ENCODE measurements around the gene RYR1. TPM values are rescaled to one million over a fixed set of nuclear protein-coding genes. Genes with fewer than 3 reads are reported as not detected.
A peak's percentile ranks its signal among the peaks of the same experiment; 100 is the strongest.

Gene RYR1
- total and polyA plus RNA-seq, 2 of the 8 experiments (the other 6 are each of a cell fraction or from before 2014, with no cell fraction given) = 5.8 to 11.8 TPM

DNA sequence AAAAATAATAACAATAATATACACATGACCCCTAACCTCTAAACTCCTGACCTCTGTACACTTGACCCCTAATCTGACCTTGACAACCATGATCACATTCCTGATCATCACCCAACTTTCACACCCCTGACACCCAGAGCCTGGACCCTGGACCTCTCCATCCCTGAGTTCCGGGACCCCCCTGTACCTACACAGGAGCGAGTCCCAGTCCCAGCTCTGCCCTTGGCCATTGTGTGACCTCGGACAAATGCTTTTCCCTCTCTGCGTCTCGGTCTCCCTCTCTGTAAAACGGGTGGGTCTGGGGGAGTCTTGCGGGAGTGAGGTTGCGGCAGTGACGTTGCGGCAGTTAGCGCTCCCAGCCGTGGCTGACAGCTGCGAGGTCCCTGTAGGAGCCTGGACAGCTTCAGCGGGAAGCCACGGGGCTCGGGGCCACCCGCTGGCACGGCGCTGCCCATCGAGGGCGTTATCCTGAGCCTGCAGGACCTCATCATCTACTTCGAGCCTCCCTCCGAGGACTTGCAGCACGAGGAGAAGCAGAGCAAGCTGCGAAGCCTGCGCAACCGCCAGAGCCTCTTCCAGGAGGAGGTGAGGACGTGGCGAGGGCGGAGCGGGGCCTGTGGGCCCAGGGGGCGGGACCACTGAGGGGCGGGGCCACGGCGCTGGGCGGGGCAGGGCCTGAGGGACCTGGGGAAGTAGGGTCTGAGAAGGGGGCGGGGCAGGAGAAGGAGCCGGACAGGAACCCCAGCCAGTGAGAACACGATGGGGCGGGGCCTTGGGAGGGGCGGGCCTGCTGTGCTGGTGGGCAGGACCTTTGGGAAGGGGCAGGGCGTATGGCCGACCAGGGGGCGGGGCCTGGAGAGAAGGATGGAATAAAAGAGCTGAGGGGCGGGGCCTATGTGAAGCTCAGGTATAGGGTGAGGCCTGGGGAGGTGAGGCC lies 19.2 kb downstream of the RYR1 start:
- H3K18ac ChIP-seq (ENCODE audit: extremely low read depth, low read length) = peak overlapping the region; percentile 83

More for the DNA sequence above, 19.2 kb downstream of the RYR1 start:
- H3K79me2 ChIP-seq (ENCODE audit: control insufficient read depth in 1 of 2, insufficient read depth in 2 of 2, low read length in 2 of 2) = no peaks in the 10 kb centered on the region
- H2BK15ac ChIP-seq (ENCODE audit: low read length) = peak overlapping the region; percentile 72; the same call in 1 of the 2 replicates
- H3K36me3 ChIP-seq (ENCODE audit: control insufficient read depth in 2 of 4, insufficient read depth in 4 of 4, low read length in 3 of 4) = peaks cover 9 to 25% (median 16%) of the 10 kb centered on the region in 4 experiments; a peak in 6 of 8 replicates
- H2BK120ac ChIP-seq (replicated peaks; ENCODE audit: low read depth, low read length) = no peak overlapping the region
- H3K23ac ChIP-seq (ENCODE audit: insufficient read length) = no peak overlapping the region
- no peak overlapping the region for H3K27ac ChIP-seq (ENCODE audit: low read depth, low read length)
- H3K79me1 ChIP-seq (ENCODE audit: low read depth, low read length) = no peaks in the 10 kb centered on the region; the same call in 1 of the 2 replicates
- peak overlapping the region; percentile 91 for H4K8ac ChIP-seq (ENCODE audit: extremely low read depth, insufficient read depth, low read length)
- FAIRE-seq = peak; percentile 36
- ChIA-PET POLR2A (ENCODE audit: partially characterized antibody) (interaction anchor here (0.6 to 2.0 kb wide), 14 partner anchors 11 to 282 kb away, joined by 3 to 7 read pairs (median 4); partner anchors contain the start of genes FAM98C and PSMD8), CTCF (ENCODE audit: partially characterized antibody) (interaction anchor here (0.6 to 3.1 kb wide), 6 partner anchors 12 to 108 kb away, joined by 3 to 22 read pairs (median 4); partner anchors contain the start of gene FAM98C)
- H3K27me3 ChIP-seq (replicated peaks in 1 of 4; ENCODE audit: control insufficient read depth in 3 of 4, extremely low read depth in 1 of 4, insufficient read depth in 3 of 4, low read length in 3 of 4) = no peaks in the 10 kb centered on the region
- no peak overlapping the region for H2AFZ ChIP-seq (ENCODE audit: low read length)
- no peak for TF ChIP-seq POU5F1 (IDR thresholded peaks at IDR 0.05; ENCODE audit: low read depth, low read length)
- TF ChIP-seq SP4 (IDR thresholded peaks at IDR 0.05; ENCODE audit: low read length) = peak; percentile 93
- TF ChIP-seq, protein P1, sequence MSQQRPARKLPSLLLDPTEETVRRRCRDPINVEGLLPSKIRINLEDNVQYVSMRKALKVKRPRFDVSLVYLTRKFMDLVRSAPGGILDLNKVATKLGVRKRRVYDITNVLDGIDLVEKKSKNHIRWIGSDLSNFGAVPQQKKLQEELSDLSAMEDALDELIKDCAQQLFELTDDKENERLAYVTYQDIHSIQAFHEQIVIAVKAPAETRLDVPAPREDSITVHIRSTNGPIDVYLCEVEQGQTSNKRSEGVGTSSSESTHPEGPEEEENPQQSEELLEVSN (IDR thresholded peaks at IDR 0.05) = peak; percentile 90
- TF ChIP-seq, protein P2, sequence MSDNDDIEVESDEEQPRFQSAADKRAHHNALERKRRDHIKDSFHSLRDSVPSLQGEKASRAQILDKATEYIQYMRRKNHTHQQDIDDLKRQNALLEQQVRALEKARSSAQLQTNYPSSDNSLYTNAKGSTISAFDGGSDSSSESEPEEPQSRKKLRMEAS (IDR thresholded peaks at IDR 0.05) = peak; percentile 96
- 0 out of 2 replicates have a peak, but pooled peaks have one; percentile 16 for TF ChIP-seq TBP (IDR thresholded peaks at IDR 0.05; ENCODE audit: low read depth, low read length)
- TF ChIP-seq SP1 (IDR thresholded peaks at IDR 0.05; ENCODE audit: low read depth, low read length) = peak; percentile 27; the same call in 1 of the 2 replicates
- H4K20me1 ChIP-seq (replicated peaks in 1 of 2; ENCODE audit: control insufficient read depth in 1 of 2, insufficient read depth in 2 of 2, low read length in 2 of 2) = peaks cover 2 to 9% of the 10 kb centered on the region in 2 experiments
- H3K9ac ChIP-seq (replicated peaks in 1 of 4; ENCODE audit: extremely low read depth in 1 of 4, low read depth in 3 of 4, low read length in 3 of 4) = no peak overlapping the region; a peak in 2 of 7 replicates
- H3K14ac ChIP-seq (ENCODE audit: insufficient read length) = no peak overlapping the region
- H2AK5ac ChIP-seq (ENCODE audit: low read depth, low read length) = peak overlapping the region; percentile 65; the same call in 1 of the 2 replicates
- peak; percentile 96 to 98 for DNase-seq (ENCODE audit: low read depth in 1 of 2, low spot score in 2 of 2)
- H3K56ac ChIP-seq (replicated peaks; ENCODE audit: insufficient read length, low read depth, low read length) = peak overlapping the region; percentile 42
- H4K5ac ChIP-seq (ENCODE audit: insufficient read length, low read depth, low read length) = no peak overlapping the region
- H3K4me3 ChIP-seq (ENCODE audit: extremely low read depth in 1 of 4, insufficient read depth in 2 of 4, low read depth in 3 of 4, low read length in 4 of 4) = no peak overlapping the region
- H2BK12ac ChIP-seq (ENCODE audit: low read depth, low read length) = peak overlapping the region; percentile 80; the same call in 1 of the 2 replicates
- H3K4me2 ChIP-seq (ENCODE audit: insufficient read depth in 1 of 2, low read depth in 2 of 2, low read length in 2 of 2) = peak overlapping the region in 1 of 2 experiments; percentile 29; a peak in 1 of 4 replicates
- WGBS, 2 experiments (ENCODE audit: extremely low coverage in 1 of 2, insufficient coverage in 1 of 2, insufficient read length in 1 of 2, insufficient replicate concordance in 2 of 2, low coverage in 1 of 2, low lambda C conversion rate in 2 of 2, missing lambda C conversion rate in 1 of 2) = 86% methylated on average over 24 of the region's 45 CpGs; no CpG with 5 or more reads in 1 of the 2 experiments
- H4K91ac ChIP-seq (replicated peaks; ENCODE audit: insufficient read length, low read length) = peak overlapping the region; percentile 34
- H3K4me1 ChIP-seq (replicated peaks in 1 of 4; ENCODE audit: control insufficient read depth in 3 of 4, insufficient read depth in 4 of 4, low read length in 3 of 4) = peaks cover 0 to 5% (median 2%) of the 10 kb centered on the region in 4 experiments; a peak in 5 of 7 replicates
- peak overlapping the region; percentile 82 for H3K4ac ChIP-seq (replicated peaks; ENCODE audit: insufficient read length, low read depth, low read length)
- H2BK20ac ChIP-seq (ENCODE audit: low read length) = peak overlapping the region; percentile 80; the same call in 1 of the 2 replicates
- no peaks in the 10 kb centered on the region for H3K9me3 ChIP-seq (ENCODE audit: insufficient read depth in 2 of 2, low read depth in 1 of 2, low read length in 1 of 2)
- no peaks in the 10 kb centered on the region for H3K23me2 ChIP-seq (ENCODE audit: low read depth, low read length)
- H2BK5ac ChIP-seq (ENCODE audit: low read depth, low read length) = peak overlapping the region; percentile 71; the same call in 1 of the 2 replicates
